Kidney tubule cell (primary cell): ENCODE measurements around the gene MSANTD3.
"Not testable (repeated sequence)": the region's sequence is repeated elsewhere in the genome, so short reads cannot be mapped to it uniquely, and the experiment has no call there.

Experiments used
- DNase-seq: peaks from one replicate; pipeline ENCODE4 v3.0.0-alpha.2; 2018; ENCODE audit warnings: low spot score

Gene MSANTD3

GRCh38 chr9:100428871-100429654 lies 2.1 kb downstream of the MSANTD3 start:
- DNase-seq = peak; percentile 100

- no peak for DNase-seq
Observed at GRCh38 chr9:100430286-100430940, 3.5 kb downstream of the MSANTD3 start.

DNA sequence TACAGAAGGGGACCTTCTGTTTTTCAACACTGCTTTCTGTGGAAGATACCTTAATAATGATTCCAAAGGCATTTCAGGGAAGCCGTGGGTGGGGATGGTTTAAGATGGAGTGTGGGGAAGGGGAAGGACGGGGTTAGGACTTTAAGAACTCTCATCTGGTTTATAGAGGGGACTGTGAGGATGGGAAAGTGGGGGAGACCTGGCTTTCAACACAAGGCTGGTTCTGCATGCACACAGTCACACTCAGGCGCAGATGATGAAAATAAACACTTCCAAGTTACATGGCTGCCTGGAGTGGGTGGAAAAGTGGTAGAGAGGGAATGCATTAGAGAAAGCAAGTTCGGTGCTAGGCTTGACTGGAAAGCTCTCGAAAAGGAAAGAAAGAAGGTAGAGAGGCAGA lies 4.9 kb downstream of the MSANTD3 start:
- no peak for DNase-seq

DNA sequence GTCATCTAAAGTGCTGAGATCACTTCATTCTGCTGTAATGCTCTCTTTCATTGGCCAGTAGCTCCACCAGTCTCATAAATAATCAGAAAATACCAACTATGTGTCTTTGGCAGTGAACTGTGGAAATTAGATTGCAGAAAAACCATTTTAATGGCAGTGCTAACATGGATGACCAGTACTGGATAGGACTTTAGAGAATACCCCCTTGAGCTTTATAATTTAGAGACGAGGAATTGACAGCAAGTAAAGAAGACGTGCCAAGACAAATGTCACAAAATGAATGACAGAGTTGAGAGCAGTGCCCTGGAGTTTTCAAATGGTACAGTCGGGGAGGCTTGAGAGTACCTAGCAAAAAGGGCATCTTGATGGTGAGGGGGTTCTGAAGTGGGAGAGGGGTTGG lies 5.8 kb downstream of the MSANTD3 start:
- DNase-seq = no peak

DNA sequence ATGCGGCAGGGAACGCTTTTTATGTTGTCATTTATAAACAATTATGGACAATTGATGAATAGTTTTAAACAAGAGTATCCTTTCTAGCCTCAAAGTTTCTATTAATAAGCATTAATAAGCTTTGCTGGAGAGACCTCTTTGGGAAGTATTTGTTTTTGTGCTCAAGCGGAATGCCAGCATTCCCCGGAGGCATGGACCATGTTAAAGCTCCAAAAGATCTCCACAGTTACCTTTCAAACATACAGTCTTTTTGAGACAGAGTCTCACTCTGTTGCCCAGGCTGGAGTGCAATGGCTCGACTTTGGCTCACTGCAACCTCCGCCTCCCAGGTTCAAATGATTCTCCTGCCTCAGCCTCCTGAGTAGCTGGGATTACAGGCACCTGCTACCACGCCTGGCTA lies 9.6 kb downstream of the MSANTD3 start:
- DNase-seq = peak; percentile 55

DNA sequence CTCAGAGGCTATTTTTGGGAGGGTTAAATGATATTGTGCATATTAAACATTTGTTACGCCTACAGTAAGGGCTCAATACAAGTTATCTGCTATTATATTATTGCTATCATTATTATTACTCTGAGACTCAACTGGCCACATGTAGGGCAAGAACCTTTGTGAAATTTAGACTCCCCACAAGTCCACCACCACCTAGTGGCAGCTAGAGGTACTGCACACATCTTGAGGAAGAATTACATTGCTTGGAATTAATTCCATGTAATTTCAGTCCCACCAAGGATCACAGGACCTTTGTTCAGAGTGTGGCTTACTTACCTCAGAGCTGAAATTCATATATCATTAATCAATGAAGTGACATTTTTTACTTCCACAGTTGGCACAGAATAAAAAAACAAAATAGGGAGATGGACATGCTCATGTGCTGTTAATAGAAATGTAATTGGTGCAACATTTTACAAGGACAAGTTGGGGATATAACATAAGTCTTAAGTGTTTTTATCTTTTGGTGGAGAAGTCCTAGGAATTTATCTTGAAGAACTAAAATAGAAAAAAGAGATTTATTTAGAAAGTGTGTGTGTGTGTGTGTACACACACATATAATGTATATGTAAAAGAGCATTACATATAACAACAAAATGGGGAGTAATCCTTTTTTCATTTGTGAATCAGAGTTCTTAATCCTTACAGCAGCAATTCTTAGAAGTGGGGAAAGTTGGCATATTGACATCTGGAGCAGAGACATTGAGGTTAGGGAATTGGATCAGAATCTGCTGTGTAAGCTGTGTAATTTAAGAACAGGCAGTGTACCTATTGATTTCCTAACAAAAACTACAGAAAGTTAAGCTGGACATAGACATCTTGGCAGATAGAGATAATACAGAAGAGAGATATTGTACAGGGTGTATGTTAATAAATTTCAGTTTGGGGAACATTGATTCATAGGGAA lies 11.2 kb downstream of the MSANTD3 start:
- DNase-seq = peak; percentile 79

DNA sequence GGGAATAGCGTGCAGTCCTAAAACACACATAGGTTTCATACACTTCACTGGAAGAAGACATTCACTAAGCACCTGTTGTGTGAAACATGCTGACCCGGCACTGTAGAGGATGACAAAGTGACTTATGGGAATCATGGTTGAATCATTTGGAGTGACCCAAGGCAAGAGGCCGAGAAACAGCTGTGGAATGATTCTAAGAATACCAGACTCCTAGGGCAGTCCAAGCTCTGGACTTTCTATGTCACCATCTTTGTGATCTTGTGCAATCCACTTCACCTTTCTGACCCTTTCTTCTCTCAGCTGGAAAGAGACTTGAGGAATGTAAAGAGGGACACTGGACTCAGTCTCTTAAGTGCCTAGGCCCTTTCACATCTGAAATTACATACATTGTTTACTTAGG lies 13.1 kb downstream of the MSANTD3 start:
- DNase-seq = peak; percentile 85

GRCh38 chr9:100440487-100440886 lies 13.5 kb downstream of the MSANTD3 start:
- DNase-seq = not testable (repeated sequence)

DNA sequence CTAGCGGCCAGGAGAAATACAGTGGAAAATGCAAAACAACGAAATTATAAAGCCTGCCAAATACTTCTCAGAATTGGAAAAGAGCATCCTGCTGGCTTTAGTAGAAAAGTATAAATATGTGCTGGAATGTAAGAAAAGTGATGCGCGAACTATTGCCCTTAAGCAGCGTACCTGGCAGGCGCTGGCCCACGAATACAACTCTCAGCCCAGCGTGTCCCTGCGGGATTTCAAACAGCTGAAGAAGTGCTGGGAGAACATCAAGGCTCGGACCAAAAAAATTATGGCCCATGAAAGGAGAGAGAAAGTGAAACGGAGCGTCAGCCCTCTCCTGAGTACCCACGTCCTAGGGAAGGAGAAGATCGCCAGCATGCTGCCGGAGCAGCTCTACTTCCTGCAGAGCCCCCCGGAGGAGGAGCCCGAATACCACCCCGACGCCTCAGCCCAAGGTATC lies 15.0 kb downstream of the MSANTD3 start:
- DNase-seq = no peak

DNA sequence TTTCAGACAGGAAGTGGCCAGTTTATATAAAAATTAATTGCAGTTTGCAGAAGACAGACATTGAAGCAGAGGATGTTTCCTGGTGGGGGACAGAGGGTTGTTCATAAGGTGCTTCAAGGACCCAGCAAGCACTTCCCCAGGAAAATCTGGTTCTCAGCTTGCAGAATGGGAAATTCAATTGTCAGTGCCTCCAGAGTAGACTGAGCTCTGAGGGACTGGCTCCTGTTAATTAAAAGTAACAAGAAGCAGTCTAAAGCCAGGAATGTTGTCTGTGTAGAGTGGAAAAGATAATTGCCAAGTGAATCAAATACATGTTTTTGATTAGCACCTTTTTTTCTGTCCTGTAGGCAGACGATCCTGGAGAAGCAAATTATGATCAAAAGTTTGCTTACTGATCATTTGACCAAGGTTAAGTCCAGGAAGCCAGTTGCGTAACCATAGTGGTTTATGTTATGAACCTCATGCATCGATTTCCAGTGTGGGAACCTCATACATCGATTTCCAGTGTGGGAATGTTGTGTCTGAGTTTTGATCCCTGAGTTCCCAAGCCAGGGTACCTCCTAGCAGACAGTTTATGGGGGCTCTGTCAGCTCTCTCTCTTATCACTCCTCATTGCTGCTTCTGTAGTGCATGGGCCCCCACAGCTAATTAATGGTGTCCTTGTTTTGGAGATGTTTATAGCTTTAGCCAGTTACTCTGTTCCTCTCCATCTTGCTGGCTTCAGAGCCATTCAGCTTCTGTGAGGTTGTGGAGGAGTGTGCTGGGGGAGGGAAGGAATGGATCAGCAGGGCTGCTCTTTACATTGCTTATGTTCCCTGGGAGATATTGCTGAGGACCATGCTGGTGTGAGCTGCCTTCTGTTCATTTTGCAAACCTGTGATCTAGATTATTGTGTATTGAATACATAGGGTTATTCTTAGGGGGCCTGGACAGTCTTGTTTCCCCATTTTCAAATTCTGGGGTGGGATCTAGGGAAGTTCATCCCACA lies 17.1 kb downstream of the MSANTD3 start:
- DNase-seq = no peak

DNA sequence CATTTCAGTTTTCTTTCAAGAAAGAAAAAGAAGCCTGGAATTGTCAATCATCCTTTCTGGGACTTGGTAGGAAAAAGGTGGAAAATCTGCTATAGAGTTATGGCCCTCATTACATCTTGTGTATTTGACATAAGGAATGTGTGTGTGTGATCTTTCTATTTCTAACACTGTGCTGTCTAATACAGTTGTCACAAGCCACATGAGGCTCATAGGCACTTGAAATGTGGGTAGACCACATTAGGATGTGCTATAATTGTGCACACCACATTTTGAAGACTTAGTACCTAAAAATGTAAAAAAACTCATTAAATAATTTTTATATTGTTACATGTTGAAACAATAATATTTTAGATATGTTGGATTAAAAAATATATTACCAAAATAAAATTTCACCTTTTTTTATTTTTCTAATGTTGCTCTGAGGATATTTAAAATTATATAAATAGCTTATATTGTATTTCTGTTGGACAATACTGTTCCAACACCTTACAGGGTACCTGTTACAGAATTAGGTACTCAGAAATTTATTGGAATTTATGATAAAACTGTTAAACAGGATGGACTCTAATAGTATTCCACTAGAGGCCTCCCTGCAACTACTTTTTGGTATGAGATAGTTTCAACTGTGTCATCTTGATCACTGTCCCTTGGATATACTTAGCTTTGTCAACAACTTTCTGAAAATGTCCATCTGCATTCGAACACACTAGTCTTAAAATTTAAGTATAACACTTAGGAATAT lies 18.4 kb downstream of the MSANTD3 start:
- DNase-seq = no peak

DNA sequence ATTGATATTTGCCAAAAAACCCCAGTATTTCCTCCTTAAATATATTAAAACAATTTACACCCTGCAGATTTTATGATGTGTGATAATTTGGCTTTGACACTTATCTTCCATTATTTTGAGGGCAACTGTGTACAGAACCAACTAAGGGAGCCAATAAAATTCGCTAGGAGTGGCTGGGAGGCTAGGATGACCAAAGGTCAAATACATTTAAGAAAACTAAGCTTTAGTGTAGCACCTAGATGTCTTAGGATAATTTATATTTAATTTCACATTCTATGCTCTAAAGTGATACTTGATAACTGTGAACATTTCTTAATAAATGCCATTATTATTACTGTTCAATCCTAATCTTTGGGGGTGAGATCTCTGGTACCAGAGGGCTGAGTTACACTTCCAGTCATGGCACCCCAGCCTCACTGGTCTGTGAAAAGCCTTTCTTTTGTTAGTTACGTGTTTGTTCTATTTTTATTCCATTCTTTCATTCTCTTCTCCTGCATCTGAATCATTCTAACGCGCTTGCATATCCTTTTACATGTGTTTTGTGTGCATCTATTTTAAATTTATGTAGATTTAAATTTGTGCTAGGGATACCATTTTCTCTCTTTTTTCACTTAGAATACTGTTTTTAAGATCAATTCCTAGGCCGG lies 19.1 kb downstream of the MSANTD3 start:
- DNase-seq = no peak

GRCh38 chr9:100447041-100447440 lies 20.1 kb downstream of the MSANTD3 start:
- no peak for DNase-seq

DNA sequence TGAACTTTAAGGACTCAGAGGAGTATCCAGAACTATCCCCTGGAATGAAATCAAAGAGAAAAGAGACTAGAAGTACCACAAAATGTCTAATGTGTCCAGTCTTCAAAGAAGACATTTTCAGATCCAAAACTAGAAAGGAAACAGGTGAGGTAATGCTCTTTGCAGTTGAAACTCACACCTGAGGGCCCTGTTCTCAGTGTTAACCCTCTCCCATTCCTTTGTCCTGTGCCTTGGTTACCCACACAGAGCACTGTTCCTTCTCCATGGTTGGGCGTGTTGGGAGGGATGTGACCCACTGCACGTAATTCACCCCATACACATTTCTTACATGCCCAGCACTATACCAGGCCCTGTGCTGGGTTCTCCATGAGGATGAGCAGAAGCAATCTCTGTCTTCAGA lies 21.3 kb downstream of the MSANTD3 start:
- DNase-seq = no peak

DNA sequence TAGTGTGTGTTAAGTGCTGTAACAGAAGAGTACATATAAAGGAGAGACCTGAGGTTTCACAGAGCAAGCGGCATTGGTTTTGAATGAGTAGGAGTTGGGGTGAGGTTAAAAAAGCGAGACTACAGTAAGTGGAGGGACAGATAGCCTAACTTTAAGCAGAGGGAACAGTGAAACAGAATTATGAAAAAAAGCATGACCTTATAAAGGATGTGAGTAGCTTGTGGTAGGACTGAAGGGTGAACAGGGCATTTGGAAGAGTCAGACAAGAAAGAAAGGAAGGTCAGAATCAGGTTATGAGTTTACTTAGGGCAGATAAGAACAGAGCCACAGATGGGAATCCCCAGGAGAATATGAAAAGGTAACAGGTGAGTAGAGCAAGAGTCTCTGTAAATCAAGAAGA lies 22.5 kb downstream of the MSANTD3 start:
- no peak for DNase-seq

DNA sequence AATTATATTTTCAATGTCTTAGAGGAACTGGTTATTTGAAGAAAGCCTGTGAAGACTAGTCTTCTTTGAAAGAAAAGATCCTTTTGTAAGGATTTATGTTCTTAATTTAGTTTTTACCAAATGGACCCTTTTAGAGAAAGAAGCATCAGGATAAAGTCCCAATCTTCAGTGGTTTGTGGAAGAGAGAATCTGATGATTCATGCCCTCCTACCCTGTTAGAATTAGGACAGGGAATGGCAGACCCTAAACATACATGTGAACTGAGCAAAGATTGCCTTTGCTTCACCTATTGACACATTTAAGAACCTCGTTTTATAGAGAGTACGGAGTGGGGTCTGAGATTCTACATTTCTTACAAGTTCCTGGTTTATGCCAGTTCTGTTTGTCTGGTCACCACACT lies 26.0 kb downstream of the MSANTD3 start:
- no peak for DNase-seq

GRCh38 chr9:100455470-100455869 lies 28.5 kb downstream of the MSANTD3 start:
- peak; percentile 52 for DNase-seq

GRCh38 chr9:100457517-100457916 lies 30.6 kb downstream of the MSANTD3 start:
- no peak for DNase-seq

DNA sequence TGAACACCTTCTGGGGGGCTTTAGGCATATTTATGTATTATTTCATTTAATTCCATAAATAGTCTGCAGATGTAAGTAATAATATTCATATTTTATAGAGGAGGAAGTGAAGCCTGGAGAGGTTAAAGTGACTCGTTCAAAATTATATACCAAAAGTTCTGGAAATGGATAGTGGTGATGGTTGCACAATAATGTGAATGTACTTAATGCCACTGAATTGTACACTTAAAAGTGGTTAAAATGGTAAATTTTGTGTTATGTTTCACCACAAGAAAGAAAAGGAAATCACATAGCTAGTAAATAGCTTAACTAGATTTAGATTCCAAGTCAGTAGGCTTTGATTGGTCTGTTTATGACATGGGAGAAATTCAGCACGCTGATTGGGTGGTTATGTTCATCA lies 33.0 kb downstream of the MSANTD3 start:
- no peak for DNase-seq

- DNase-seq = no peak
Observed at GRCh38 chr9:100465274-100465673, 38.3 kb downstream of the MSANTD3 start.
